ENCODE data around the gene CSNK1D. TPM values are rescaled to one million over a fixed set of nuclear protein-coding genes. Genes with fewer than 3 reads are reported as not detected.
A peak's percentile ranks its signal among the peaks of the same experiment; 100 is the strongest.

The CSNK1D gene
- total and polyA plus RNA-seq, 7 donors = 73.5 to 139 (median 115) TPM

- Histone ChIP-seq H3K36me3 (ENCODE audit: insufficient read depth in 1 of 2, low read depth in 1 of 2) (no peaks in the 10 kb centered on the region), H3K4me3 (no peak overlapping the region), H3K27ac (no peak overlapping the region), H3K27me3 (ENCODE audit: insufficient read depth in 3 of 3, low read length in 2 of 3) (no peaks in the 10 kb centered on the region), H3K4me1 (peaks cover 11% of the 10 kb centered on the region), H3K9me3 (no peaks in the 10 kb centered on the region)
- TF ChIP-seq CTCF (IDR thresholded peaks at IDR 0.05) = no peak
- WGBS, 3 donors = 93 to 96% (median 95%) methylated on average over 13 to 15 of the region's 15 CpGs
- no peak for DNase-seq
- intact Hi-C loops (cut with DNase I) = loop anchor here in 1 of 2 donors (2.0 to 10.0 kb wide), 3 partner anchors 14 to 268 kb away; partner anchors contain the start of genes CD7, DCXR and RAC3
- no peak for ATAC-seq
These were observed 29.1 kb upstream of the CSNK1D start for GRCh38 chr17:82302568-82302963.

- peaks cover 16% of the 10 kb centered on the region for H3K4me1 ChIP-seq
- no peak for DNase-seq
- no peaks in the 10 kb centered on the region for H3K27me3 ChIP-seq (ENCODE audit: insufficient read depth in 3 of 3, low read length in 2 of 3)
- no peak overlapping the region for H3K27ac ChIP-seq
- H3K4me3 ChIP-seq = no peak overlapping the region
- H3K36me3 ChIP-seq (ENCODE audit: insufficient read depth in 1 of 2, low read depth in 1 of 2) = no peaks in the 10 kb centered on the region
- TF ChIP-seq CTCF (IDR thresholded peaks at IDR 0.05) = no peak
- no peak for ATAC-seq
- 84 to 90% (median 88%) methylated on average over 21 to 23 of the region's 23 CpGs for WGBS, 3 donors
- intact Hi-C loops (cut with DNase I) = loop anchor here in 1 of 2 donors (2.0 to 10.0 kb wide), 3 partner anchors 15 to 267 kb away; partner anchors contain the start of genes CD7, DCXR and RAC3
- H3K9me3 ChIP-seq = no peaks in the 10 kb centered on the region
These were observed 28.5 kb upstream of the CSNK1D start for GRCh38 chr17:82301916-82302567.

DNA sequence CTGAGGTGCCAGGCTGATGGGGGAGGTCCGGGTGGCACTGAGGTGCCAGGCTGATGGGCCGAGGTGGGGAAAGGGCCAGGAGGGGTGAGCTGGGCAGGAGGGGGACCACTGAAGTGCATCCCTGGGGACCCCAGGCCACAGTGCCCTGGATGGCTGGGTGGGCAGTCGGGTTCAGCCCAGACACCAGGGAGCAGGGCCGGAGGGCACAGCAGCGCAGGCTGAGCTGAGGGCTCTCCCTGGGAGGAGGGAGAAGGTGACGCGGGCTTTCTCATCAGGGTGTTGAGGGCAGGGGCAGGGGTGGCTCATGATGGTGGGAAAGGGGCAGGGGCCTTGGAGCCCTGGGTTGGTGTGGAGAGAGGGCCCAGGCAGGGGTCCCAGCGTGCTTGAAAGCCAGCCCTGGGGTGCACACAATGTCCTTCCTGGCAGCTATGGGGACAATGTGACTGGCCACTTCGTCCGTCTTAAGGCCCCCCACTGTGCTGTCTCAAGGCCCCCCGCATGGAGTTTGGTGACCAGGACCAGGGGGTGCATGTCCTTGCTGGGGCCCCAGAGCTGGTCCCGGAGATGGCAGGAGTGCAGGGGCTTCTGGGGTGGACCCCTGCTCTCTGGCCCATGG is 27.9 kb upstream of the CSNK1D start:
- 90 to 96% (median 93%) methylated on average over 11 to 12 of the region's 12 CpGs for WGBS, 3 donors
- TF ChIP-seq CTCF (IDR thresholded peaks at IDR 0.05) = no peak
- no peaks in the 10 kb centered on the region for H3K27me3 ChIP-seq (ENCODE audit: insufficient read depth in 3 of 3, low read length in 2 of 3)
- no peaks in the 10 kb centered on the region for H3K9me3 ChIP-seq
- H3K36me3 ChIP-seq (ENCODE audit: insufficient read depth in 1 of 2, low read depth in 1 of 2) = no peaks in the 10 kb centered on the region
- no peak for DNase-seq
- peaks cover 23% of the 10 kb centered on the region for H3K4me1 ChIP-seq
- H3K27ac ChIP-seq = no peak overlapping the region
- H3K4me3 ChIP-seq = no peak overlapping the region
- intact Hi-C loops (cut with DNase I) = loop anchor here in 1 of 2 donors (5.0 to 10.0 kb wide), 2 partner anchors 94 to 267 kb away; partner anchors contain the start of genes DCXR and RAC3
- ATAC-seq = no peak

DNA sequence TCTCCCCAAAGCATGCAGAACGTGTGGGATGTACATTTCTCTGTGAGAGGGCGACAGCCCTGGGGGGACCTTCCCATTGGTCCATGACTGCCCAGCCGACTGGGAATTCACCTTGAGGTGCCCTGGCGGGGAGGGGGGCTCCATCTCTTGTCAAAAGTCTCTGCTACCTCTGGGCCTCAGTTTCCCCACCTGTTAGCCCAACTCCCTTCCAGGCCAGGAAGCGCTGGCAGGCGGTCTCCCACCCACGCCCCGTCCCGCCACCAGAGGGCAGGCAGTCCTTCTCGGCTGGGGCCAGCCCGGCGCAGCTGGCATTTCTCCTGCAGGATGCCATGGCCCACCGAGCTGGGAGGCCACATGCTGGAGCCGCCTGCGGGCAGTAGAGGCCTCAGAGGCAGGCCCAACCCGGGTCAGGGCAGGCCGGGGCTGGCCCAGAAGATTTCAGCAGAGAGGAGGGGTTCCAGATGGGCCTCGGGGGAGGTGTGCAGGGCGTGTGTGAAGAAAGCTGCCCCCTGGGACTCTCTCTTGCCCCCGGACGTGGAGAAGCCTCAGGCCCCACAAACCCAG is 27.3 kb upstream of the CSNK1D start:
- H3K9me3 ChIP-seq = no peaks in the 10 kb centered on the region
- H3K4me1 ChIP-seq = peaks cover 23% of the 10 kb centered on the region
- H3K27me3 ChIP-seq (ENCODE audit: insufficient read depth in 3 of 3, low read length in 2 of 3) = no peaks in the 10 kb centered on the region
- peak; percentile 74 for TF ChIP-seq CTCF (IDR thresholded peaks at IDR 0.05)
- no peak overlapping the region for H3K27ac ChIP-seq
- 23 to 40% (median 24%) methylated on average over 21 of the region's 21 CpGs for WGBS, 3 donors
- ATAC-seq (peak in 2 of 4 donors; percentile 33 to 36), DNase-seq (peak; percentile 76 to 87)
- no peak overlapping the region for H3K4me3 ChIP-seq
- H3K36me3 ChIP-seq (ENCODE audit: insufficient read depth in 1 of 2, low read depth in 1 of 2) = no peaks in the 10 kb centered on the region
- intact Hi-C loops (cut with DNase I) = loop anchor here in 1 of 2 donors (1.0 to 10.0 kb wide), 3 partner anchors 49 to 266 kb away; partner anchors contain the start of genes DCXR and RAC3
